Measurements from ENCODE around the gene RPL29. TPM values are rescaled to one million over a fixed set of nuclear protein-coding genes. Genes with fewer than 3 reads are reported as not detected.

The RPL29 gene
- total and polyA plus RNA-seq, 4 donors, result 425 to 1,251 (median 1,217) TPM

GRCh38 chr3:52012699-52013098 is 17.0 kb upstream of the RPL29 start:
- Histone ChIP-seq H3K4me1 (ENCODE audit: control insufficient read depth, insufficient read depth, low read length) (peaks cover 22% of the 10 kb centered on the region), H3K9me3 (ENCODE audit: control insufficient read depth, insufficient read depth, low read length) (no peaks in the 10 kb centered on the region), H3K27ac (ENCODE audit: low read depth, low read length) (no peak overlapping the region), H3K36me3 (ENCODE audit: control insufficient read depth, insufficient read depth, low read length) (no peaks in the 10 kb centered on the region), H3K4me3 (ENCODE audit: low read depth, low read length) (no peak overlapping the region), H3K27me3 (ENCODE audit: control insufficient read depth, insufficient read depth, low read length) (no peaks in the 10 kb centered on the region)
- WGBS (ENCODE audit: insufficient coverage), result 71% methylated on average over 7 of the region's 7 CpGs
- DNase-seq (ENCODE audit: low read depth in 4 of 6, low spot score in 6 of 6), result no peak

GRCh38 chr3:52010431-52010830 is 14.7 kb upstream of the RPL29 start:
- H3K27ac ChIP-seq (ENCODE audit: low read depth, low read length), result no peak overlapping the region
- no peak overlapping the region for H3K4me3 ChIP-seq (ENCODE audit: low read depth, low read length)
- no peaks in the 10 kb centered on the region for H3K27me3 ChIP-seq (ENCODE audit: control insufficient read depth, insufficient read depth, low read length)
- H3K36me3 ChIP-seq (ENCODE audit: control insufficient read depth, insufficient read depth, low read length), result no peaks in the 10 kb centered on the region
- peaks cover 20% of the 10 kb centered on the region for H3K4me1 ChIP-seq (ENCODE audit: control insufficient read depth, insufficient read depth, low read length)
- H3K9me3 ChIP-seq (ENCODE audit: control insufficient read depth, insufficient read depth, low read length), result no peaks in the 10 kb centered on the region
- DNase-seq (ENCODE audit: low read depth in 4 of 6, low spot score in 6 of 6), result no peak

DNA sequence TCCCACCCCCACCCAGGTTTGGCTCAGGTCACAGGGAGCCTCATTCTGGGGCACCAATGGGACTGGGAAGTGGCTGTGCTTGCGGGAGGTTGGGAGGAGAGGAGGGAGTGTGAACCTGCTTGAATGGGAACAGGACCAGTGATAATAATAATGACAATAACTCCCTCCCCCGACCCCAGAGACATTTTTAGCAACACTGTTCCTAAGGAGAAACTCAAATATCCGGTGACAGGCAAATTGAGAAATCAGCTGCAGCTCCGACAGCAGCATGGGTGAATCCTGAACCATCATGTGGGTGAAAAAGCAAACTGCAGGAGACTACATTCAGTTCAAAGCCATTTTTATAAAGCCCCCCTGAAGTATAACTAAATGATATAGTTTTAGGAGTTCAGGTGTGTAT is 11.6 kb upstream of the RPL29 start:
- 80% methylated on average over 1 of the region's 4 CpGs for WGBS (ENCODE audit: insufficient coverage)
- H3K4me1 ChIP-seq (ENCODE audit: control insufficient read depth, insufficient read depth, low read length), result peaks cover 46% of the 10 kb centered on the region
- no peak overlapping the region for H3K4me3 ChIP-seq (ENCODE audit: low read depth, low read length)
- DNase-seq (ENCODE audit: low read depth in 4 of 6, low spot score in 6 of 6), result no peak
- no peaks in the 10 kb centered on the region for H3K27me3 ChIP-seq (ENCODE audit: control insufficient read depth, insufficient read depth, low read length)
- H3K36me3 ChIP-seq (ENCODE audit: control insufficient read depth, insufficient read depth, low read length), result no peaks in the 10 kb centered on the region
- no peaks in the 10 kb centered on the region for H3K9me3 ChIP-seq (ENCODE audit: control insufficient read depth, insufficient read depth, low read length)
- H3K27ac ChIP-seq (ENCODE audit: low read depth, low read length), result no peak overlapping the region

DNA sequence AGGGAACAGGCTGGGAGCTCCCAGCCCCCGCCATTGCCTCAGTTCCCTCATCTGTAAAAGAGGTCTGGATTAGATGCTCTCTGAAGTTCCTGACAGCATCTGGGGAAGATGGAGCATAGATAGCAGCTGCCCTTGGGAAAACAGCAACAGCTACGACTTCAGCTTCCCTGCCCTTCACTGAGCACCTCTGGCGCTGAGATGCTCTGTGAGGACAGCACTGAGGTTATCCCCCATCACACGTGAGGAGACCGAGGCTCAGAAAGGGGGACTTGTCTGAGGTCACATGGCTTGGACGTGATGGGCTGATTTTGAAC is 11.1 kb upstream of the RPL29 start:
- 83% methylated on average over 5 of the region's 6 CpGs for WGBS (ENCODE audit: insufficient coverage)
- H3K36me3 ChIP-seq (ENCODE audit: control insufficient read depth, insufficient read depth, low read length), result no peaks in the 10 kb centered on the region
- H3K27me3 ChIP-seq (ENCODE audit: control insufficient read depth, insufficient read depth, low read length), result no peaks in the 10 kb centered on the region
- no peak overlapping the region for H3K27ac ChIP-seq (ENCODE audit: low read depth, low read length)
- H3K9me3 ChIP-seq (ENCODE audit: control insufficient read depth, insufficient read depth, low read length), result no peaks in the 10 kb centered on the region
- DNase-seq (ENCODE audit: low read depth in 4 of 6, low spot score in 6 of 6), result no peak
- H3K4me3 ChIP-seq (ENCODE audit: low read depth, low read length), result no peak overlapping the region
- peaks cover 51% of the 10 kb centered on the region for H3K4me1 ChIP-seq (ENCODE audit: control insufficient read depth, insufficient read depth, low read length)

GRCh38 chr3:52006017-52006819 is 10.5 kb upstream of the RPL29 start:
- no peak for DNase-seq (ENCODE audit: low read depth in 4 of 6, low spot score in 6 of 6)
- 55% methylated on average over 8 of the region's 8 CpGs for WGBS (ENCODE audit: insufficient coverage)
- Histone ChIP-seq H3K9me3 (ENCODE audit: control insufficient read depth, insufficient read depth, low read length) (no peaks in the 10 kb centered on the region), H3K27ac (ENCODE audit: low read depth, low read length) (no peak overlapping the region), H3K4me3 (ENCODE audit: low read depth, low read length) (no peak overlapping the region), H3K27me3 (ENCODE audit: control insufficient read depth, insufficient read depth, low read length) (no peaks in the 10 kb centered on the region), H3K4me1 (ENCODE audit: control insufficient read depth, insufficient read depth, low read length) (peaks cover 57% of the 10 kb centered on the region), H3K36me3 (ENCODE audit: control insufficient read depth, insufficient read depth, low read length) (no peaks in the 10 kb centered on the region)

GRCh38 chr3:52005571-52005986 is 9.9 kb upstream of the RPL29 start:
- H3K4me3 ChIP-seq (ENCODE audit: low read depth, low read length), result no peak overlapping the region
- peaks cover 57% of the 10 kb centered on the region for H3K4me1 ChIP-seq (ENCODE audit: control insufficient read depth, insufficient read depth, low read length)
- no peaks in the 10 kb centered on the region for H3K27me3 ChIP-seq (ENCODE audit: control insufficient read depth, insufficient read depth, low read length)
- WGBS (ENCODE audit: insufficient coverage), result 10% methylated on average over 15 of the region's 15 CpGs
- H3K27ac ChIP-seq (ENCODE audit: low read depth, low read length), result peak overlapping the region; percentile 4
- no peaks in the 10 kb centered on the region for H3K36me3 ChIP-seq (ENCODE audit: control insufficient read depth, insufficient read depth, low read length)
- DNase-seq (ENCODE audit: low read depth in 4 of 6, low spot score in 6 of 6), result peak in 2 of 6 donors; percentile 68 to 86
- no peaks in the 10 kb centered on the region for H3K9me3 ChIP-seq (ENCODE audit: control insufficient read depth, insufficient read depth, low read length)

DNA sequence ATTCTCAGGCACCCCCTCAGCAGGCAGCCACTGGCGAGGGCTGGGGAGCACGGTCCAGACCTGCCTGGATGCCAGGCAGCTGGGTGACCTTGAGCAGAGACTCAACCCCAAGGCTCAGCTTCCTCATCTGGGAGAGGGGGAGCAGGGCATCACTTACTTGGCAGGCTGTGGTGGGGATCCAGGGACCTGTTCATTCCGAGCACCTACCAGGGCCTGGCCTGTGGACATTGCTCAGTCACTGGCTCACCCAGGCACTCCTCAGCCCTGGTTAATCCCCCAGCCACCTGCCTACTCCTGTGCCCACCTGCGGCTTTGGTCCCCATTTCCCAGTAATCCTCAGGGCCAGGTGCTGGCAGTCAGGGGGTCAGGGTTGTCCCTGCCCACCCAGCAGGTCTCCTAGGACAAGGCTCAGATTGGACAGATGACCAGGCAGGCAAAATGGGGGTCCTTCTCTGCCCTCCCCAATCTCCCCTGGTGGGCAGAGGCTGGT is 9.3 kb upstream of the RPL29 start:
- peak overlapping the region; percentile 4 for H3K27ac ChIP-seq (ENCODE audit: low read depth, low read length)
- WGBS (ENCODE audit: insufficient coverage), result 79% methylated on average over 4 of the region's 4 CpGs
- no peak overlapping the region for H3K4me3 ChIP-seq (ENCODE audit: low read depth, low read length)
- no peaks in the 10 kb centered on the region for H3K9me3 ChIP-seq (ENCODE audit: control insufficient read depth, insufficient read depth, low read length)
- H3K4me1 ChIP-seq (ENCODE audit: control insufficient read depth, insufficient read depth, low read length), result peaks cover 57% of the 10 kb centered on the region
- no peaks in the 10 kb centered on the region for H3K27me3 ChIP-seq (ENCODE audit: control insufficient read depth, insufficient read depth, low read length)
- no peak for DNase-seq (ENCODE audit: low read depth in 4 of 6, low spot score in 6 of 6)
- H3K36me3 ChIP-seq (ENCODE audit: control insufficient read depth, insufficient read depth, low read length), result no peaks in the 10 kb centered on the region

DNA sequence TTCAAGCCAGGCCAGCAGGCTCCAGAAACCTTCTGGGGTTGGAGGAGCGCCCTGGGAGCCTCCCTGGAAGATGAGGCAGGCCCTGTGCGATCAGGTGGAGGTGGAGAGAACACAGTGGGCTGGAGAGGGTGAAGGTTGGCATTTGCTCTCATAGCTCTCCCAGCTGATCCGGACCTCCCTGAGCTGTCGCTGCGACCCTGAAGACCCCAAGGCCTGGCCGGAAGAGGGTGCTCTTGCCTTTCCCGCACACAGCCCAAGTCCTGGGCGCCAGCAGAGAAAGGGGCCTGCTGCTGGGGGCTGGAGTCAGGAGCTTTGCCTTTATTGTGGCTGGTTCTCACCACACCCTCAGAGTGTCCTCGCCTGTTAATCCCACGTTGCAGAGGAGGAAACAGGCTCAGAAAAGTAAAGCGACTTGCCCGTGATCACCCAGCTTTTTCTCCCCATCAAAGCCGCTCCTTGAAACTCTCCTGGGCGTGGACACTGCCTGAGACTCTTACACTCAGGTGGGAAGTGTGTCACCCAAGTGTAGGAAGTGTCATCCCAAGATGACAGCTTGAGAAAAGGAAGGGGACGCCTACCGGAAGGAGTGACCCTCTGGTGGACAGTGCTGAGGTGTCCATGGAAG is 8.6 kb upstream of the RPL29 start:
- Histone ChIP-seq H3K27me3 (ENCODE audit: control insufficient read depth, insufficient read depth, low read length) (no peaks in the 10 kb centered on the region), H3K4me3 (ENCODE audit: low read depth, low read length) (no peak overlapping the region)
- WGBS (ENCODE audit: insufficient coverage), result 25% methylated on average over 11 of the region's 16 CpGs

DNA sequence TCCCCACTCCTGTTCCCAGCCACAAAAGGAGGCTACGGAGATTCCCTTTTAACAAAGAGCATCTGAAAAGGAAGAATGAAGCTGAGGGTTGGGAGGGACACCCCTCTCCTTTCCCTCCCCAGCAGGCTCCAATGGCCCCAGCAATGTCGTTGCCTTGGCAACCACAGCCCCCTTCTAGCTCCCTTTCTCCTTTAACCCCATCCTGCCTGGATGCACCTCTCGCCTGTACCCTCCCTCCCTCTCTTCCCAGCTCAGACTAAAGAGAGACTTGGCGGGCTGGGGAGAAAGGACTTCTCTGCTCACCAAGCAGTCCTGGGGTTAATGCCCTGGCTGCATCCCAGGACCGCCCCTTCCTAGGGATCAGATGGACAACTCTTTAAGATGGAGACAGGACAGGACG is 7.1 kb upstream of the RPL29 start:
- Histone ChIP-seq H3K36me3 (ENCODE audit: control insufficient read depth, insufficient read depth, low read length) (no peaks in the 10 kb centered on the region), H3K27ac (ENCODE audit: low read depth, low read length) (no peak overlapping the region), H3K4me3 (ENCODE audit: low read depth, low read length) (no peak overlapping the region), H3K27me3 (ENCODE audit: control insufficient read depth, insufficient read depth, low read length) (no peaks in the 10 kb centered on the region), H3K4me1 (ENCODE audit: control insufficient read depth, insufficient read depth, low read length) (peaks cover 57% of the 10 kb centered on the region), H3K9me3 (ENCODE audit: control insufficient read depth, insufficient read depth, low read length) (no peaks in the 10 kb centered on the region)
- WGBS (ENCODE audit: insufficient coverage), result 83% methylated on average over 1 of the region's 6 CpGs
- DNase-seq (ENCODE audit: low read depth in 4 of 6, low spot score in 6 of 6), result peak in 2 of 6 donors; percentile 40 to 89

More for the DNA sequence above, 8.6 kb upstream of the RPL29 start:
- Histone ChIP-seq H3K36me3 (ENCODE audit: control insufficient read depth, insufficient read depth, low read length) (no peaks in the 10 kb centered on the region), H3K27ac (ENCODE audit: low read depth, low read length) (no peak overlapping the region), H3K4me1 (ENCODE audit: control insufficient read depth, insufficient read depth, low read length) (peaks cover 57% of the 10 kb centered on the region), H3K9me3 (ENCODE audit: control insufficient read depth, insufficient read depth, low read length) (no peaks in the 10 kb centered on the region)
- peak in 3 of 6 donors; percentile 65 to 89 (median 87) for DNase-seq (ENCODE audit: low read depth in 4 of 6, low spot score in 6 of 6)
